Cardiac fibroblast (primary cell): ENCODE data around the gene TWIST2.

Experiments
- DNase-seq, 2 donors: peaks; one replicate each; pipeline versions ENCODE4 v3.0.0 to v3.0.0-alpha.2; 2010; ENCODE audit warnings: low read depth in 2 of 2
- H3K4me3 ChIP-seq, 2 donors: replicated peaks in 1 of 2; 1 replicate in 1 of 2; 2 replicates in 1 of 2; pipeline ENCODE4 v1.5.1; 2011; ENCODE audit warnings: low read depth in 2 of 2, low read length in 2 of 2, mild to moderate bottlenecking in 2 of 2, moderate library complexity in 1 of 2
- TF ChIP-seq, protein P1 (sequence below): IDR thresholded peaks from one replicate; pipeline ENCODE4 v1.5.1; 2011; ENCODE audit warnings: low read depth, mild to moderate bottlenecking, low read length, inconsistent platforms

TWIST2 gene

GRCh38 chr2:238893349-238894000 is 45.6 kb downstream of the TWIST2 start:
- TF ChIP-seq, protein P1, sequence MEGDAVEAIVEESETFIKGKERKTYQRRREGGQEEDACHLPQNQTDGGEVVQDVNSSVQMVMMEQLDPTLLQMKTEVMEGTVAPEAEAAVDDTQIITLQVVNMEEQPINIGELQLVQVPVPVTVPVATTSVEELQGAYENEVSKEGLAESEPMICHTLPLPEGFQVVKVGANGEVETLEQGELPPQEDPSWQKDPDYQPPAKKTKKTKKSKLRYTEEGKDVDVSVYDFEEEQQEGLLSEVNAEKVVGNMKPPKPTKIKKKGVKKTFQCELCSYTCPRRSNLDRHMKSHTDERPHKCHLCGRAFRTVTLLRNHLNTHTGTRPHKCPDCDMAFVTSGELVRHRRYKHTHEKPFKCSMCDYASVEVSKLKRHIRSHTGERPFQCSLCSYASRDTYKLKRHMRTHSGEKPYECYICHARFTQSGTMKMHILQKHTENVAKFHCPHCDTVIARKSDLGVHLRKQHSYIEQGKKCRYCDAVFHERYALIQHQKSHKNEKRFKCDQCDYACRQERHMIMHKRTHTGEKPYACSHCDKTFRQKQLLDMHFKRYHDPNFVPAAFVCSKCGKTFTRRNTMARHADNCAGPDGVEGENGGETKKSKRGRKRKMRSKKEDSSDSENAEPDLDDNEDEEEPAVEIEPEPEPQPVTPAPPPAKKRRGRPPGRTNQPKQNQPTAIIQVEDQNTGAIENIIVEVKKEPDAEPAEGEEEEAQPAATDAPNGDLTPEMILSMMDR = no peak
- H3K4me3 ChIP-seq = no peak overlapping the region
- no peak for DNase-seq

DNA sequence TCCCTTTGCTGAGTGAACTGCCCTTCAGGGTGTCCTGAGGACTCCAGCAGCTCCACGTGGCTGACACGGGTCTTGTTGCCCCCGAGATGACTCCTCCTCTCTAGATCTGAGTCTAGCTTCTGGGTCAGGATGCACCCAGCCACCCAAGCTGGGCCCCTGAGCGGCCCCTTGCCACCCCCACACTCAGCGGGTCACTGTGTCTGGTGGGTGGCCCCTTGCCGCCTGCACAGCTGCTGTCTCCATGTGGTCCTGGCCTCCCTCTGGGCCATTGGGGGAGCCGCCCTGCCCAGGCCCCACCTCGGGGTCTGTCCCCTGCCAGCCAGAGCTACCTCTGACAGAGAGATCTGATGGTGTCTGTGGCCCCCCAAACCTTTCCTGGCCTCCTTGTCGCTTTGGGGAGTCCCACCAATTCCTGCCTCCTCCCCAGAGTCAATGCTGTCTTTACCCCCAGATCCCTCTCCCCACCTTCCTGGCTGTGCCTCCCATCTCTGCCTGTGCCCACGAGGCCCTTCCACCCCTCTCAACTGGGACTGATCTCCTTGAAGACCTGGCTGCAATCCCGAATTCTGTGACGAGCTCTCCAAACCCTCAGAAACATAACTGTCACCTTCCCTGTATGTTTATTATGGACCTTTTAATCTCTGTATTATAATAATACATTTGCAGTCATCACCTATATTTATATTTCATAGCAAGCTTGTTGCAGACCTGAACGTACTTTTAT is 46.5 kb downstream of the TWIST2 start:
- no peak for DNase-seq
- TF ChIP-seq, protein P1 = no peak
- H3K4me3 ChIP-seq = no peak overlapping the region

GRCh38 chr2:238894950-238895298 is 47.0 kb downstream of the TWIST2 start:
- TF ChIP-seq, protein P1 = no peak
- no peak for DNase-seq
- H3K4me3 ChIP-seq = no peak overlapping the region

DNA sequence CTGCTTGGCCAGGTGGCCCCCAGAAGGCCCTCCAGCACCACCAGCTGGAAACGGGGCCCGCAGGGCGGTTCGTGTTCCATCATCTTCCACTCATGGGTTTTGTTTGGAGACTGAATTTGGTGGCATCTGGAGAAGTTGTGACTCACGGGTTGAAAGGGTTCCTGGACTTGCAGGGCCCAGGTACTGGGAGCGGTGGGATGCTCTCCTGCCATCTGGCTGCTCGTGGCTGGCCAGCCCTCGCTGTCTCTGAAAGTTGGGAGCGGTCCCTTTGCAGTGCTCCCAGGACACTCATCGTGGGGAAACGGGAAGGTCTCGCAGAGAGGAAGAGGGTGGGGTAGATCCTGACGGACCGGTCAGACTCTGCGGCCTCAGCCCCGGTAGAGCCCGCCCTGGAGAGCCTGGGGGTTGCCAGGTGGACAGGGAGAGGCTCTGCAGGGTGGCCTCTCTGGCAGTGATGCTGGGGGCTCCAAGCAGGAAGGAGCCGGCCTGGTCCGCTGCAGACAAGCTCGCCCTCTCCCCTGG is 47.5 kb downstream of the TWIST2 start:
- TF ChIP-seq, protein P1 = no peak
- peak overlapping the region in 1 of 2 donors; percentile 18 for H3K4me3 ChIP-seq
- peak in 1 of 2 donors; percentile 30 for DNase-seq

- TF ChIP-seq, protein P1 = no peak
- peak; percentile 66 to 92 for DNase-seq
- H3K4me3 ChIP-seq = peak overlapping the region in 1 of 2 donors; percentile 18
Observed at GRCh38 chr2:238895891-238896600, 48.2 kb downstream of the TWIST2 start.

GRCh38 chr2:238896641-238897040 is 48.8 kb downstream of the TWIST2 start:
- no peak overlapping the region for H3K4me3 ChIP-seq
- TF ChIP-seq, protein P1 = no peak
- no peak for DNase-seq
